ENCODE results near the gene NUF2.

Gene NUF2

GRCh38 chr1:163367721-163368120 is 46.0 kb downstream of the NUF2 start:
- Histone ChIP-seq H3K36me3 (ENCODE audit: low read length) (no peaks in the 10 kb centered on the region), H2AFZ (ENCODE audit: low read depth, low read length, severe bottlenecking) (no peak overlapping the region), H3K27me3 (ENCODE audit: low read length) (no peaks in the 10 kb centered on the region), H3K4me2 (ENCODE audit: low read depth, low read length, poor library complexity, severe bottlenecking) (no peak overlapping the region), H3K9me2 (replicated peaks; ENCODE audit: insufficient read depth, low read length) (no peaks in the 10 kb centered on the region), H4K20me1 (ENCODE audit: low read depth, low read length) (no peaks in the 10 kb centered on the region), H3K9me3 (ENCODE audit: insufficient read depth, low read length) (no peaks in the 10 kb centered on the region), H3K9ac (ENCODE audit: low read length) (no peak overlapping the region), H3K27ac (ENCODE audit: low read depth, low read length) (no peak overlapping the region), H3F3A (ENCODE audit: insufficient read depth) (no peaks in the 10 kb centered on the region), H3K4me3 (ENCODE audit: insufficient read depth, low read length, poor library complexity, severe bottlenecking) (no peak overlapping the region), H3K79me2 (ENCODE audit: insufficient read depth, low read length) (no peaks in the 10 kb centered on the region)
- TF ChIP-seq EZH2phosphoT487 (conservative IDR thresholded peaks at IDR 0.05; ENCODE audit: low read length) (no peak), CTCF (IDR thresholded peaks at IDR 0.05; ENCODE audit: insufficient read depth, low read length, poor library complexity, severe bottlenecking) (no peak)

GRCh38 chr1:163372576-163372975 is 50.8 kb downstream of the NUF2 start:
- TF ChIP-seq EZH2phosphoT487 (conservative IDR thresholded peaks at IDR 0.05; ENCODE audit: low read length), result no peak
- TF ChIP-seq CTCF (IDR thresholded peaks at IDR 0.05; ENCODE audit: insufficient read depth, low read length, poor library complexity, severe bottlenecking), result no peak
- Histone ChIP-seq H3K9me3 (ENCODE audit: insufficient read depth, low read length) (no peaks in the 10 kb centered on the region), H3K4me2 (ENCODE audit: low read depth, low read length, poor library complexity, severe bottlenecking) (no peak overlapping the region), H3K36me3 (ENCODE audit: low read length) (no peaks in the 10 kb centered on the region), H2AFZ (ENCODE audit: low read depth, low read length, severe bottlenecking) (no peak overlapping the region), H3K4me3 (ENCODE audit: insufficient read depth, low read length, poor library complexity, severe bottlenecking) (no peak overlapping the region), H3K27me3 (ENCODE audit: low read length) (no peaks in the 10 kb centered on the region), H3K79me2 (ENCODE audit: insufficient read depth, low read length) (no peaks in the 10 kb centered on the region), H3K9ac (ENCODE audit: low read length) (no peak overlapping the region), H3K27ac (ENCODE audit: low read depth, low read length) (no peak overlapping the region), H4K20me1 (ENCODE audit: low read depth, low read length) (no peaks in the 10 kb centered on the region), H3F3A (ENCODE audit: insufficient read depth) (no peaks in the 10 kb centered on the region), H3K9me2 (replicated peaks; ENCODE audit: insufficient read depth, low read length) (no peaks in the 10 kb centered on the region)

GRCh38 chr1:163378554-163378953 is 56.8 kb downstream of the NUF2 start:
- Histone ChIP-seq H4K20me1 (ENCODE audit: low read depth, low read length) (no peaks in the 10 kb centered on the region), H3K9me2 (replicated peaks; ENCODE audit: insufficient read depth, low read length) (no peaks in the 10 kb centered on the region), H3K27ac (ENCODE audit: low read depth, low read length) (no peak overlapping the region), H3K27me3 (ENCODE audit: low read length) (no peaks in the 10 kb centered on the region), H3K9ac (ENCODE audit: low read length) (no peak overlapping the region), H3K9me3 (ENCODE audit: insufficient read depth, low read length) (no peaks in the 10 kb centered on the region), H2AFZ (ENCODE audit: low read depth, low read length, severe bottlenecking) (no peak overlapping the region), H3K4me2 (ENCODE audit: low read depth, low read length, poor library complexity, severe bottlenecking) (no peak overlapping the region), H3K36me3 (ENCODE audit: low read length) (no peaks in the 10 kb centered on the region), H3K4me3 (ENCODE audit: insufficient read depth, low read length, poor library complexity, severe bottlenecking) (no peak overlapping the region), H3K79me2 (ENCODE audit: insufficient read depth, low read length) (no peaks in the 10 kb centered on the region), H3F3A (ENCODE audit: insufficient read depth) (no peaks in the 10 kb centered on the region)
- TF ChIP-seq CTCF (IDR thresholded peaks at IDR 0.05; ENCODE audit: insufficient read depth, low read length, poor library complexity, severe bottlenecking) (no peak), EZH2phosphoT487 (conservative IDR thresholded peaks at IDR 0.05; ENCODE audit: low read length) (no peak)
